CD4-positive, alpha-beta T cell treated with Interleukin-4 for 1 hour (primary cell): ENCODE results near the gene OPN1LW.
A peak's percentile ranks its signal among the peaks of the same experiment; 100 is the strongest.
"Not testable (repeated sequence)": the region's sequence is repeated elsewhere in the genome, so short reads cannot be mapped to it uniquely, and the experiment has no call there.

ENCODE experiments used
- DNase-seq, 2 donors: peaks; one replicate each; pipeline ENCODE4 v3.0.0-alpha.2; 2020 to 2022

OPN1LW gene

GRCh38 chrX:154135458-154136229, 8.4 kb upstream of the OPN1LW start:
- peak in 1 of 2 donors; percentile 56 for DNase-seq

- peak; percentile 70 to 72 for DNase-seq
These were observed 7.3 kb upstream of the OPN1LW start for GRCh38 chrX:154136627-154137161.

- no peak for DNase-seq
These were observed 5.2 kb upstream of the OPN1LW start for GRCh38 chrX:154138857-154139256.

- DNase-seq, result no peak
These were observed 3.8 kb upstream of the OPN1LW start for GRCh38 chrX:154140206-154140605.

- no peak for DNase-seq
These were observed 3.3 kb upstream of the OPN1LW start for GRCh38 chrX:154140742-154141141.

- DNase-seq, result no peak
These were observed 1.7 kb upstream of the OPN1LW start for GRCh38 chrX:154142386-154142785.

- DNase-seq, result no peak
These were observed 895 bp upstream of the OPN1LW start for GRCh38 chrX:154142950-154143745.

GRCh38 chrX:154151030-154151429, 7.0 kb downstream of the OPN1LW start:
- DNase-seq, result not testable (repeated sequence)

- DNase-seq, result not testable (repeated sequence)
These were observed 12.2 kb downstream of the OPN1LW start for GRCh38 chrX:154156221-154156620.

GRCh38 chrX:154157207-154157606, 13.2 kb downstream of the OPN1LW start:
- not testable (repeated sequence) for DNase-seq

- DNase-seq, result not testable (repeated sequence)
These were observed 15.3 kb downstream of the OPN1LW start for GRCh38 chrX:154159345-154159744.

GRCh38 chrX:154164902-154165301, 20.9 kb downstream of the OPN1LW start:
- not testable (repeated sequence) for DNase-seq

- DNase-seq, result not testable (repeated sequence)
These were observed 24.3 kb downstream of the OPN1LW start for GRCh38 chrX:154168384-154168783.

- DNase-seq, result not testable (repeated sequence)
These were observed 28.5 kb downstream of the OPN1LW start for GRCh38 chrX:154172535-154172943.

- DNase-seq, result not testable (repeated sequence)
These were observed 30.3 kb downstream of the OPN1LW start for GRCh38 chrX:154174356-154174755.

GRCh38 chrX:154182296-154182695, 38.3 kb downstream of the OPN1LW start, which contains the start of gene OPN1MW:
OPN1MW (plus strand) TSS chrX:154182596; CDS start chrX:154182678, 82 bp downstream.
- not testable (repeated sequence) for DNase-seq

- DNase-seq, result not testable (repeated sequence)
These were observed 39.8 kb downstream of the OPN1LW start for GRCh38 chrX:154183794-154184193.

GRCh38 chrX:154192846-154193245, 48.8 kb downstream of the OPN1LW start:
- not testable (repeated sequence) for DNase-seq

GRCh38 chrX:154194316-154194715, 50.3 kb downstream of the OPN1LW start:
- DNase-seq, result not testable (repeated sequence)

GRCh38 chrX:154196466-154196865, 52.4 kb downstream of the OPN1LW start:
- not testable (repeated sequence) for DNase-seq
